Measurements from ENCODE around the gene ARL5B.

Gene ARL5B

GRCh38 chr10:18713077-18713476, 53.8 kb downstream of the ARL5B start:
- no peak for DNase-seq

DNA sequence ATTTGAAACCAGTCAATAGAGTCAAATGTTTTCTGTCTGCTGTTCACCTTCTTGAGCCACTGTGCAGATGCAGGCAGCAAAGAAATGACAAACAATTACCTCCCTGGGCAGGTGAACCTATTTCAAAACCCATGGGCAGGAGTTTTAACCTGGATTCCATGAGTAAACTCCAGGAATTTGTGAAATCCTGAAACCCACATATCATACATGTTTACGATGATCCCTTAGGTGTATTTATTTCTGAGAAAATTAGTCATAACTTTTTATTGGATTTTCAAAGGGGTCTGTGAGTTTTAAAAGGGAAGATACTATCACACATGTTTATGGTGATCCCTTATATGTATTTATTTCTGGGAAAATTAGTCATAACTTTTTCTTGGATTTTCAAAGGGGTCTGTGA, 59.8 kb downstream of the ARL5B start:
- no peak for DNase-seq

- no peak for DNase-seq
Observed at GRCh38 chr10:18719811-18720210, 60.6 kb downstream of the ARL5B start.

DNA sequence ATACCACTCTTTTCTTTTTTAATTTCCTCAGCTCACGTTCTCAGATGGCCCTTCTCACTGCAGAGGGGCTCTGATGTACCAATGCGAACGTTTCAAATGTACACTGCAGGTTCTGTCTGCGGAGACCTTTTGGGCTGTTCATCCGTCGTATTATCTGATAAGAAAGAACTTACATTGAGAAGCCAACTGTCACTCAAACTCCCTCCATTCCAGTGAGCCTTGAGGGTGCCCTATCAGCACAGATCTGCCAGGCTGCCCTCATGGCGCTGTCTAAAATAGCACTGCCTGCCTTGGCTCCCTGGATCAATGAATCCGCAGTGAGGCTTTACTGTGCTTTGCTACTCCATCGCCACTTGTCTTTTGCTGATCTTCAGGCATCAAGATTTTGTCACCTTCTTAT, 61.8 kb downstream of the ARL5B start:
- no peak for DNase-seq

DNA sequence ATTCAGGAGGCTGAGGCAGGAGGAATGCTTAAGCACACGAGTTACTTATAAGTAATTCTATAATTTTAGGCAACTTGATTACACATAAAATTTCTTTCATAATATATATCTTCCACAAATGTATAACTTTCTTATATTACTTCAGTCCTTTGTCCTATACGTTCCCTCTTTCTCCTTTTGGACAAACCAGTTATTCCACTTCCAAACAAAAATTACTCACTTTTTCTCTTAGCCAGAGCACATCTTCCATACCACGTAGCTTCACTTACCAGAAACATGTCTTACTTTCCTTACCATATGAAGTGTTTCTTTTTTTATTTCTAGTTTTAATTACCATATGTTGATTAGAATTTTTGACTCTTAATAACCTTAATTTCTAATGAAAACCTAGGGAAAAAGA, 64.6 kb downstream of the ARL5B start:
- DNase-seq: no peak

Data from activated gamma-delta T cell (primary cell).